ENCODE results near the gene CCDC28B.

The CCDC28B gene

GRCh38 chr1:32219022-32219421 lies 18.6 kb downstream of the CCDC28B start:
- CTCF ChIA-PET: interaction anchor here (0.5 kb wide), 1 partner anchor 40 kb away, joined by 3 read pairs; no protein-coding TSS in a partner anchor

GRCh38 chr1:32220746-32221580 lies 20.6 kb downstream of the CCDC28B start:
- DNase-seq (ENCODE audit: low spot score): no peak
- H3K27ac ChIP-seq: peak overlapping the region; percentile 79
- POLR2A ChIA-PET (ENCODE audit: low non-redundant PET): no interaction called here
- TF ChIP-seq, protein P1, sequence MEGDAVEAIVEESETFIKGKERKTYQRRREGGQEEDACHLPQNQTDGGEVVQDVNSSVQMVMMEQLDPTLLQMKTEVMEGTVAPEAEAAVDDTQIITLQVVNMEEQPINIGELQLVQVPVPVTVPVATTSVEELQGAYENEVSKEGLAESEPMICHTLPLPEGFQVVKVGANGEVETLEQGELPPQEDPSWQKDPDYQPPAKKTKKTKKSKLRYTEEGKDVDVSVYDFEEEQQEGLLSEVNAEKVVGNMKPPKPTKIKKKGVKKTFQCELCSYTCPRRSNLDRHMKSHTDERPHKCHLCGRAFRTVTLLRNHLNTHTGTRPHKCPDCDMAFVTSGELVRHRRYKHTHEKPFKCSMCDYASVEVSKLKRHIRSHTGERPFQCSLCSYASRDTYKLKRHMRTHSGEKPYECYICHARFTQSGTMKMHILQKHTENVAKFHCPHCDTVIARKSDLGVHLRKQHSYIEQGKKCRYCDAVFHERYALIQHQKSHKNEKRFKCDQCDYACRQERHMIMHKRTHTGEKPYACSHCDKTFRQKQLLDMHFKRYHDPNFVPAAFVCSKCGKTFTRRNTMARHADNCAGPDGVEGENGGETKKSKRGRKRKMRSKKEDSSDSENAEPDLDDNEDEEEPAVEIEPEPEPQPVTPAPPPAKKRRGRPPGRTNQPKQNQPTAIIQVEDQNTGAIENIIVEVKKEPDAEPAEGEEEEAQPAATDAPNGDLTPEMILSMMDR (conservative IDR thresholded peaks at IDR 0.05; ENCODE audit: low read depth): no peak
- CTCF ChIA-PET: interaction anchor here (0.5 to 0.7 kb wide), 3 partner anchors 67 to 725 kb away, joined by 3 to 4 read pairs (median 4); no protein-coding TSS in a partner anchor

More at GRCh38 chr1:32219022-32219421, 18.6 kb downstream of the CCDC28B start:
- H3K27ac ChIP-seq: peak overlapping the region; percentile 9; the same call in 1 of the 2 replicates
- DNase-seq (ENCODE audit: low spot score): no peak
- POLR2A ChIA-PET (ENCODE audit: low non-redundant PET): no interaction called here
- TF ChIP-seq, protein P1 (conservative IDR thresholded peaks at IDR 0.05; ENCODE audit: low read depth): no peak

DNA sequence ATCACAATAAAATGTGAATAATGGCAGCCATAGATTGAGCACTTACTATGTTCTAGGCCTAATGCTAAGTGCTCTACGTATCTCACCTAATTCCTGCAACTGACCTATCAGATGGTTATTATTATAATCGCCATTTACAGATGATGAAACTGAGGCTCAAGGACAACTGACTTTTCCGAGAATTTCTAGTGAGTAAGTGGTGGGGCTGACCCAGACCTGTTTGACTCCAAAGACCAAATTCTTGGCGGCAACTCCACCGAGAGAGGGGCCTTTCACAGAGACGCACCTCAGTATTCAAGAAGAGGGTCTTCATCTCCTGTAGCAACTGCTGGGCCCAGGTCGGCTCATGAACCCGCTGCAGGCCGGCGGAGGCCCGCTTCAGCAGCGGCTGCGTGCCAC lies 21.2 kb downstream of the CCDC28B start:
- DNase-seq (ENCODE audit: low spot score): no peak
- TF ChIP-seq, protein P1 (conservative IDR thresholded peaks at IDR 0.05; ENCODE audit: low read depth): no peak
- POLR2A ChIA-PET (ENCODE audit: low non-redundant PET): no interaction called here
- H3K27ac ChIP-seq: peak overlapping the region; percentile 79
- CTCF ChIA-PET: interaction anchor here (0.5 kb wide), 1 partner anchor 66 kb away, joined by 4 read pairs; no protein-coding TSS in a partner anchor

GRCh38 chr1:32221980-32222755 lies 21.8 kb downstream of the CCDC28B start, which contains the start of the genes EIF3I and TMEM234:
EIF3I (plus strand) TSS chr1:32222407; CDS start chr1:32222442, 35 bp downstream.
TMEM234 (minus strand) TSS chr1:32222353; CDS start chr1:32222322, 31 bp downstream.
- H3K27ac ChIP-seq: peak within 1 kb of the TSS; percentile 79
- ChIA-PET CTCF (interaction anchor here (0.6 kb wide), 1 partner anchor 13 kb away, joined by 3 read pairs; no protein-coding TSS in a partner anchor), POLR2A (ENCODE audit: low non-redundant PET) (interaction anchor here (0.6 kb wide), 1 partner anchor 13 kb away, joined by 3 read pairs; no protein-coding TSS in a partner anchor)
- DNase-seq (ENCODE audit: low spot score): peak; percentile 93
- TF ChIP-seq, protein P1 (conservative IDR thresholded peaks at IDR 0.05; ENCODE audit: low read depth): no peak

DNA sequence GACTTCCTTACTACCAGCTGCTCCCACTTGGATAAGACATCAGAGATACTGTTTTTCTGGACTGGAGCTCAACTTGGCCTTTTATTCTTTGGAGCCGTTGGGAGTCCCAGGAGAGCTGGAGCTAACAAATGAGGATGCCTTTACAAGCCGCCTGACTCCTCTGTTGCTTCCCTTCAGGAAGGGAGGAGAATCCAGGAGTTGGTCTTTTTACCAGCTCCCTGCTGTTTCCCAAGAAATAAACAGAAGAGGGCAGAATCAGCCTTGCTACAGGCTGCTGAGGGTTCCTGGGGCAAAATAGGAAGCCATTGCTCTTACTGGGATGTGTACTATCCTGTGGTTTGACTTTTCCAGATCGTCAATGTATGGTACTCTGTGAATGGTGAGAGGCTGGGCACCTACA lies 23.3 kb downstream of the CCDC28B start:
- CTCF ChIA-PET: no interaction called here
- H3K27ac ChIP-seq: peak overlapping the region; percentile 79; the same call in 1 of the 2 replicates
- POLR2A ChIA-PET (ENCODE audit: low non-redundant PET): interaction anchor here (0.6 to 0.9 kb wide), 2 partner anchors 9 to 68 kb away, joined by 3 to 7 read pairs; partner anchors contain the start of gene HDAC1
- no peak for DNase-seq (ENCODE audit: low spot score)
- TF ChIP-seq, protein P1 (conservative IDR thresholded peaks at IDR 0.05; ENCODE audit: low read depth): no peak

DNA sequence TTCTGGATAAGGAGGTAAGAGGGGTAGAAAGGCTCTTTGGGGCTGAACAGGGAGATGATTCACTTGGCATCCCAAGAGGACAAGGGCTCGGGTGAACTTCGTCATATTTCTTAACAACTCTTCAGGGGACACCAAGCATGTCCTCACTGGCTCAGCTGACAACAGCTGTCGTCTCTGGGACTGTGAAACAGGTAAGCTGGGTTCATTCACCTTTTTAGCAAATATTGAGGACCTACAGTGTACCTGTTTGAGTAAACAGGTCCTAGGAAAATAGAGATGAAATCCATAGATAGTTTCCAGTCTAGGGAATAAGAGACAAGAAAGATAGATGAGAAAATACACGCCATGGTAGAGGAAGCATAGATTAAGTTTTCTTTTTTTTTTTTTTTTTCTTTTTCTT lies 23.9 kb downstream of the CCDC28B start:
- H3K27ac ChIP-seq: no peak overlapping the region
- TF ChIP-seq, protein P1 (conservative IDR thresholded peaks at IDR 0.05; ENCODE audit: low read depth): no peak
- no peak for DNase-seq (ENCODE audit: low spot score)
- ChIA-PET CTCF (no interaction called here), POLR2A (ENCODE audit: low non-redundant PET) (interaction anchor here (0.6 kb wide), 1 partner anchor 67 kb away, joined by 7 read pairs; the partner anchor contains the start of gene HDAC1)
